NCI-H526 (cell line): Measurements from ENCODE around the gene ADAMTS2.

Experiments
- DNase-seq, 2 experiments: peaks; one replicate each; lab custom pipeline; 2025; lab: John Stamatoyannopoulos, UW

ADAMTS2 gene

GRCh38 chr5:179124853-179125788 lies 220.1 kb downstream of the ADAMTS2 start:
- DNase-seq: no peak

GRCh38 chr5:179124273-179124852 lies 220.9 kb downstream of the ADAMTS2 start:
- no peak for DNase-seq

DNA sequence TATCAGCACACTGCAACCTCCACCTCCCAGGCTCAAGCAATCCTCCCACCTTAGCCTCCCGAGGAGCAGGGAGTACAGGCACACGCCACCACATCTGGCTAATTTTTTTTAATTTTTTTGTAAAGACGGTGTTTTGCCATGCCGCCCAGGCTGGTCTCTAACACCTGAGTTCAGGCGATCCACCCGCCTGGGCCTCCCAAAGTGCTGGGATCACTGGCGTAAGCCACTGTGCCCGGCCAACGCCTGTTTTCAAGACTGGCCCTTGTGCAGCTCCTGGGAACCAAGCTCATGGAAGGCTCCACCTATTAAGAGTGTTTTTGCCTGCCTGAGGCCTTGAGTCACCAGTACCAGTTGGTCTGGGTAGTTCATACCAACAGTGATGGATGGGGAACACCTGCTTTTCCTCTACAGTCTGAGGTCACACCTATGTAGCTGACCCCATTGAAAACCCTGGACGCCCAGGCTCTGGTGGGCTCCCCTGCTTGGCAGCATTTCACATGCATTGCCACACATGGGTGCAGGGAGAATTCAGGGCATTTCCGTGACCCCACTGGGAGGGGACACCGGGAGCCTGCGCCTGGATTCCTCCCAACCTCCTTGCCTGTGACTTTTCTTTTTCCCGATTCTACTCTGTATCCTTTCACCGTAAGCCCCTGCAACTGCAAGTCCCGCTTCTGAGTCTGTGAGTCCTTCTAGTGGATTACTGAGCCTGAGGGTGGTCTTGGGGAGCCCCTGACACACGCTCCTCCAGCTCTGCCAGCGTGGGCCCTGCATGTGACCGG lies 221.6 kb downstream of the ADAMTS2 start:
- DNase-seq: no peak

- no peak for DNase-seq
Observed at GRCh38 chr5:179123109-179123426, 222.2 kb downstream of the ADAMTS2 start.

DNA sequence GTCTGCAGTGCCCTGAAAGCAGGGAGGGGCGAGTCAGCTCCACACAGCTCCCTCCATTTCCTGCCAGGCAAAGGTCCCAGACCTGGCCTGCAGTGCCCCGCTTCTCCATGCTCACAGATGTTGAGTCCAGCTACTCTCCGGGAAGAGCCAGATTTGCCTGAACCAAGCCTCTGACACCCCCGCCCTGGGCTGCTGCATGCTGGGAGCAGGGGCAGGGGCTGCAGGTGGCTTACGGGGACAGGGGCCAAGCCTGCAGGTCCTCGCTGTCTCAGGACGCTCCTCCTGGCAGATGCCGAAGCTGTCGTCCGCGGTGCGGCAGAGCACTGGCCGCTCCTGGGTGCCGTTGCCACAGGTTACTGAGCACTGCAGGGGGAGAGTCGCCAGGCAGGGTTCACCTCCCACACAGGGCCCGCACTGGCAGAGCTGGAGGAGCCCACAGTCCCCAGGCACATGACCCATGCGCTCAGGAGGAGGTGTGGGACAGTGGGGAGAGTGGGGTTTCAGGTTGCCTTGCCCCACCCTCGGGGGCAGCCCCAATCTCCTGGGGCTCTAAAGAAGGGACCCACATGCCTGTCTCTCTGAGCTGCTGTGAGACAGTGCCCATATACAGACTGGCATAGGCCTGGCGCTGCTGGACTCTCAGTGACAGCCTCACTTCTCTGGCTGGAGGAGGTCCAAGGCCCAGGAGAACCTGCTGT lies 222.7 kb downstream of the ADAMTS2 start:
- no peak for DNase-seq

DNA sequence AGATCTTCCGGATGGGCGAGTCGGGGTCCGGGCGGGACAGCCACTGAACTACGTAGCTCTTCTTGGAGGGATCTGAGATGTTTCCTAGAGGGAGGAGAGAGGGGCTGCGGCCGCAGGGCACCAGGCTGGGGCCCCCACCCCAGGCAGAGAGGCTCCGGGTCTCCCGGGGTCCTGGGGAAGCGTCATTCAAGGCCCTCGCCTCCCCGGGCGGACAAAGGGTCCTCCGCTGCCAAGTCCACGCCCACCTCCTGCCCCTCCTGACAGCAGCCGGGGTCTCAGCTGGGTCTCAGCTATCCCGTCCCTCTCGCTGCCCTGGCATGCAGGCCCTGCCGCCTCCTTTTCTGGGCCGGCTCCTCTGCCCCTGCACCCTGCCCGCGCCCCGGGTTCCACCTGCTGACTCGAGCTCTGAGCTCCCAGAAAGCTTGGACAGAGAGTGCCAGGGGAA lies 223.6 kb downstream of the ADAMTS2 start:
- DNase-seq: no peak

- DNase-seq: no peak
Observed at GRCh38 chr5:179120951-179121666, 224.2 kb downstream of the ADAMTS2 start.

DNA sequence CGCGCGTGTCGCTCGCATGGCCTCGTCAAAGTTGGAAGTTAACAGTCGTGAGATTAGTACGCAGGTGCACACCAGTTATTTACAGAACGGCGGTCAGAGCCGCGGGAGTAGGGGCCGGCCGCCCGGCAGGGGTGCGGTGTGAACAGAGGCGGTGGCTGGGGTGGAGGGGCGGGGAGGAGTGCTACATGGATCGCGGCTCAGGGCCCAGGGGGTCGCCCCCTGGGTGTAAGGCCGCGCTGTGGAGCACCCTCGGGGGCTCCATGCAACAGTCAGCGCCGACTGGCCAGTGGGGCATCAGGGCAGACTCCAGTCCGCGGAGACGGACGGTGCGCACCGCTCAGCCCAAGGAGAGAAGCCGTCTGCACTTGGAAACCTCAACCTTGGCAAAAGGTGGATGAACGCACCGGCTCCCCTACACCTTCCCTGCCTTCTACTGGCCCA lies 224.8 kb downstream of the ADAMTS2 start:
- no peak for DNase-seq

GRCh38 chr5:179119415-179120170 lies 225.7 kb downstream of the ADAMTS2 start:
- DNase-seq: no peak

DNA sequence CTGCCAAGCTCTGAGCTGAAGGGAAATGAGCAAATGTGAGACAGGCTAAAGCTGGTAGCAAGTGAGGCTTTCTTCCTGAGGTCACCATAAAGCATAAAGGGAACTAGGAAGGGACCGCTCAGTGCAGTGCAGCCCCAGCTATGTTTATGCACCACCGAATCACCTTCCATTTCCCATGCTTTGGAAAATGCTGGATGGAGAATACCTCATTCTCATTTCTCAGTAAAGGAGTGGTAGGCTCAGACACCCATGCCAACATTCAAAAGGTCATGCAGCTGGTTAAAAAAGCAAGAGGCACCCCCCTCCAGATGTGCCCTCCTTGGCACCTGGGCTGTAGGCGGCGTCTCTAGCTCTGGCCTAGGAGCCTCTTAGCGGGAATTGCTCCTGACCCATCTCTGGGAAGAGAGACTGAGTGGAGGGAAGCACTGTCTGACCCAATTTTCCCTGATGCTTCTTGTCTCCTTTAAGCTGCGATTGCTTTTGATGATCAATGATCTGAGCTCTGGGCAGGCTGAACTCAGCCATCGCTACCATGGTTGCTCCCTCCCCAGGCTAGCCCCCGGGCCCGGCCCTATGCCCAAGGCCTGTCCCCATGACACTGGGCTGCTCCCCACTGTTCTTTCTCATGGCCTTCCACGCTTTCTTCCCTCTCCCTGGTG lies 226.4 kb downstream of the ADAMTS2 start:
- no peak for DNase-seq

DNA sequence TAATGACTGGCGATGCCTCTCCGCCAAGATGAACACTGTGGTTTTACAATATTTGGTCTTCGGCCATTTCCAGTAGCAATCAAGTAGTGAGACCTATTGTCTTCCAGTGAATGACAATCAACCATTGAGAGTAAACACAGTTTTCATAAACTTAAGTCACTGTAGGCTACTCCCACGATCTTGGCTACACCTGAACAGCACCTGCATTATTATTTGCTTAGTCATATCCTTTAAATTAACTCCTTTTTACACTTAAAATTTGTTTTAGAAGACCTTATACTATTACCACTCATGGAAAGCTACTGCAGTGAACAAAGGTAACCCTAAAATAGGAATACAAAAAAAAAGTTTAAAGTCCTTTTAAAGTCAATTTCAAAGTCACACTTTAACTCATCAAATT lies 226.9 kb downstream of the ADAMTS2 start:
- DNase-seq: no peak

DNA sequence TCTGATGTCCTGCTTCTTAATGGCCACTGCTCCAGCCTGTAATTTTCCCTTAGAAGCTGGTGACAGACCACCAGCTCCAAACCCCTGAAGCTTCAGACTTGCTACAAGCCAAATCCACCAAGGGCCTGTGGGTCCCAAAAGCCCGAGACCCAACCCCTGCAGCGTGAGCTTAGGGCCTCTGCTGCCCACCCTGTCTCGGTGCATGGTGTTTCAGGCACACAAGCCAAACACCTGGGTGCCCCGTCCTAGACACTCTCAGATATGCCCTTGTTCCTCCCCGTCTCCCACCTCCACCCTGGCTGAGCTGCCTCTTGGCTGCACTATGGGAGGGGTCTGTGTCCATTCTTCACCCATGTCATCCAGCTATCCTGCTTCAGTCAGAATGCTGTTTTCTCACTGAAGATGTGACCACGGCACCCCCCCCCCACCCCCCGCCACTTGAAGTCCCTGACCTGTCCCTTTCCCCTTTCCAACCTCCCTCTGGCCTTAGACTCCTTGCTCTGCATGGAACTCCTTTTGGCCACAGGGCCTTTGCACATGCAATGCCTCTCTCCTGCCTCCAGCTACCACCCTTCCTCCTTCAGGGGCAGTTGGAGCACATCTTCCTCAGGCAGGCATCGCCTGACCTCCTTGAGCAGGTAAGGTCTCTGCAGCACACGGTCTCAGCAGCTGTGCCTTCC lies 229.3 kb downstream of the ADAMTS2 start:
- no peak for DNase-seq

DNA sequence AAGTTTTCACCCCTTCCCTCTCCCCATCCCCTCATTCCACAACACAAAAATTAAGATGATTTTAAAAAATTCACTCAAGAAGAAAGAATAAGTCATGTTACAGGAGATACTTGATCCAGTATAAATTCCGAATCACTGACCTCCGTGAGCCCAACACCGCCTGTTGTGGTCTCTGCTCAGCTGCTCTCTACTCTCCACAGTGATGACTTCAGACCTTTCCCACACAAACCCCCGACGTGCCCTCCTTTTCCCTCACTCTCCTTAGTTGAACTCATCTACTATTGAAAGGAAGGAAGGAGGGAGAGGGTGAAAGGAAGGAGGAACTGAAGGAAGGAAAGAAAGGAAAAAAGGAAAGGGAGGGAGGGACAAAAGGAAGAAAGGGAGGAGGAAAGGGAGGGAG lies 230.0 kb downstream of the ADAMTS2 start:
- no peak for DNase-seq

GRCh38 chr5:179114756-179115155 lies 230.5 kb downstream of the ADAMTS2 start:
- no peak for DNase-seq

DNA sequence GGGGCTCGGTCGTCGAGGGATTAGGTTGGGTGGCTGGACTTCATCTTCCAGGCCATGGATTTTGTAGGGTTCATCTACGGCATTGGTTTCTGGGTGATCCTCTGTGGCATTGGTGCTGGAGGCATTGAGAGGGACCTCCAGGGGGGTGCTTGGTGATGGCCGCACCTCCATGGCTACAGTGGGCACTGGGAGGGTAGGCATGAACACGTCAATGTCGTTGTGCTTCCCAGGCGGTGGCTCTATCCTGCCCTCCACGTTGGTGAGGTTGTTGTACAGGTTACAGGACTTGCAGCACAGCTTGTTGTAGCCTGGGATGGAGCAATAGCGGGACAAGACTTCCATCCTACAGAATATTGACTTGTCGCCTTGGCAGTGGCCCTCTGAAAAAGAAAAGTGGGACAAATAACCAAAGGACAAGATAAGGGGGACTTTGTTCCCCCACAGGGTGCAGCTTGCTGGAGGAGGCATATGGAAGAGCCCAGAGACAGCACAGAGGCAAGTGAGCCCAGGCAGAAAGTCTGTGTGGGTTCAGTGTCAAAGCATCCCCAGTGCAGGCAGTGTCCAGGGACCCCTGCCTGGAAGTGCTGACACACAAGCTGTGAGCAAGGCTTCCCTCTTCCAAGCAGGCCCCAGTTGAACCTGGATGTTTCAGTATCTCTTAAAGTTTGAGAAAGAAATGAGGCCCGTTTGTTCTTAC lies 231.2 kb downstream of the ADAMTS2 start:
- no peak for DNase-seq

GRCh38 chr5:179113143-179113530 lies 232.1 kb downstream of the ADAMTS2 start:
- no peak for DNase-seq

DNA sequence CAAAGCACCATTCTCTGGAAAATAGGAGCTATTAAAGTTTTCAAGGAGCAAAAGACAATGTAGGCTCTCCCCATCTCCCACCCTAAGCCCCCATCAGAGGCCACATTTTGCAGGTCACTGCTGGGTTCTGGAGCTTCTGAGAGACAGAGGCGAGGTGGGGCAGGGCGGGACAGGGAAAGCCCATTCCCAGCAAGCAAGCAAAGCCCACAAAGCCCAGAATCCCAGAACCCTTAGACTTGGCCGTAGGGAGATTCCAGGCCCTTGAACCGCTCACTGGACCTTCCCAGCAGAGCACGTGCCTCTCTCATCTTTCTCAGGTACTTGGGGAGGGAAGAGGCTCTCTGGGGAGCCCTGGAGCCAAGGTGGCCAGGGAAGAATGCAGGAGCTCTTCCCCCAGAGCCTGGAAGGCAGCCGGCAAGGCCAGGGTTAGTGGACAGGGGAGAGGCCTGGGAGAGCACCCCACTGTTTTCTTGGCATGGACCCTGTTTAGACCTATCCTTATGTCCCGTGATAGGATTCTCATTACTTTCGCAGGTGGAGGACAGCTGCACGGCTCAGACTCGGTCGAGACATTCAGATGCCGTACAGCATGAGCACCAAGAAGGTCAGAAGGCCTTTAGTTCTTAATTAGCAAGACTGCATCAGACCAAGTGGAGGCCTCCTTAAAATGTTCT lies 232.7 kb downstream of the ADAMTS2 start:
- DNase-seq: no peak
